ENCODE results near the gene PFAS.

Gene PFAS

DNA sequence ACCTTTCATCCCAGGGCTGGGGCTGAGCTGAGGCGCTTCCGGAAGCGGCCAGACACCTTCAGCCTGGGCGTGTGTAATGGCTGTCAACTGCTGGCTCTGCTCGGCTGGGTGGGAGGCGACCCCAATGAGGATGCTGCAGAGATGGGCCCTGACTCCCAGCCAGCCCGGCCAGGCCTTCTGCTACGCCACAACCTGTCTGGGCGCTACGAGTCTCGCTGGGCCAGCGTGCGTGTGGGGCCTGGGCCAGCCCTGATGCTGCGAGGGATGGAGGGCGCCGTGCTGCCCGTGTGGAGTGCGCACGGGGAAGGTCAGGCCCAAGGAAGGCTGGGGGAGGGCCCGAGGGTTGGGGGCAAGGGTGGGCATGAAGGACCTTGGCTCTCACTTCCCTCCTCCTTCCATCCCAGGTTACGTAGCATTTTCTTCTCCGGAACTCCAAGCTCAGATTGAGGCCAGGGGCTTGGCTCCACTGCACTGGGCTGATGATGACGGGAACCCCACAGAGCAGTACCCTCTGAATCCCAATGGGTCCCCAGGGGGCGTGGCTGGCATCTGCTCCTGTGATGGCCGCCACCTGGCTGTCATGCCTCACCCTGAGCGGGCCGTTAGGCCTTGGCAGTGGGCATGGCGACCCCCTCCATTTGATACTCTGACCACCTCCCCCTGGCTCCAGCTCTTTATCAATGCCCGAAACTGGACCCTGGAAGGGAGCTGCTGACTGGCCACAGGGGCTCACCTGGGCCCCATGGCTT, 19.6 kb downstream of the PFAS start:
- no peak for DNase-seq (ENCODE audit: low spot score)

DNA sequence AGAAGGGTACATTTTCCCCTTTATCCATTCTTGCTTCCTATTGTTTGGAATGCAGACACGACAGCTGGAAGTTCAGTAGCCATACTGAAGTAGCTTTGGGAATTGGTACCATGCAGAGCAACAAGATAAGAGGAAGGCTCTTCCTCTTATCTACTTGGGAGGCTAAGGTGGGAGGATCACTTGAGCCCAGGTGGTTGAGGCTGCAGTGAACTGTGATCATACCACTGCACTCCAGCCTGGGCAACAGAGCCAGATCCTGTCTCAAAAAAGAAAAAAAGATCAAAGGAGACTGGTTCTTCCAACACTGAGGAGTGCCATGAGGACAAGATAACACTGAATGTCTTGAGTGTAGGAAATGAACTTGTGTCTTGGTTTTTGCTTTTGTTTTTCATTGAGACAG, 23.3 kb downstream of the PFAS start:
- no peak for DNase-seq (ENCODE audit: low spot score)

- DNase-seq (ENCODE audit: low spot score) = peak; percentile 73
These were observed 24.9 kb downstream of the PFAS start for GRCh38 chr17:8273884-8274444.

DNA sequence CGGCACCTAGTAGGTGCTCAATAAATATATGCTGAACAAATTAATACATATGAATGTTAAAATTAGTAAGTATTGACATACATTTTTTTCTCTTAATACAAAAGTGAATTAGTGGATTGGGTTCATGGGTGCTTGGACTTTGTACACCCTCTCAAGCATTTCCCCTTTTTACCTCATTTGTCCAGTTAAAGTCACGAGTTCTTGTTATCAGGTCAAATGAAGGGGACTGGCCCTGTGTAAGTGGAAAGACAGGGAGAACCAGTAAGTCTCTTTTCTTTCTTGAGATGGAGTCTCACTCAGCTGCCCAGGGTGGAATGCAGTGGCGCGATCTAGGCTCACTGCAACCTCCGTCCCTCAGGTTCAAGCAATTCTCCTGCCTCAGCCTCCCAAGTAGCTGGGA, 25.7 kb downstream of the PFAS start:
- DNase-seq (ENCODE audit: low spot score) = no peak

DNA sequence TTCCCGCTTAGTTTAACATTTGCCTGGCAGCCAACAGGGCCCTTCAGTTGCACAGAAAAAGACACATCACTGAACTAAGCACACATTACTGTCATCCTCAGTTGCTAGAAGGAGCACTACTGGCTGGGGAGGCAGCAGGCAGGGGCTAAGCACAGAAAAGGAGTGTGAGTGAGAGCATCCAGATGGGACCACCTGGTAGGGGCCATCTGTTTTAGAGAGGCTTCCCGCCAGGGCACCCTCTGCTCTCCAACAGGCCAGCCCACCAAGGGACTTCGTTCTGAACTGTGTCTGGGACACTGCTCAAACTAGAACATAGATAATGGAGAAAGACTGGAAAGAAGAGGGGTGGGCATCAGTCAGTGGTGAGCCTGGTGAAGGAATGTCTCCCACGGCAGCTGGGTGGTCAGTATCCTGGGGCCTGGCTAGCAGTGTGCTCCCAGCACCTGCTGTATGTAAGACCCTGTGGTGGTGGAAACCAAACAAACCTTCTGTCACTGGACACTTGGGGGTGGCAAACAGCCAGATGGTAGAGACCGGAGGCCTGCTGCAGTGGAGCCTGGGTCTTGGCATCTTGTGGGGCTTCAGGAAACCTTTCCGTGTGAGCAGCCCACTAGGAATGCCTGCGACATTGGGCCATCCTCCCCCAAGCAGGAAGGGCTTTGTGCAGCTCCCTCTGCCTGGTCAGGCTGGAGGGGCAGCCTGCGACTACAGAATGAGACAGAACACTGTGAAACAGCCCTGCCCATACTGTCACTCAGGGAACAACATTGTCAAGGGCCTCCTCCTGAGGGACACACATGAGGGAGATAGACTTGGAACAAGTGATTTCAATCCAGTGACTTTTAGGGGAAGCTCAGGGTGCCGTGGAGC, 26.6 kb downstream of the PFAS start:
- no peak for DNase-seq (ENCODE audit: low spot score)

DNA sequence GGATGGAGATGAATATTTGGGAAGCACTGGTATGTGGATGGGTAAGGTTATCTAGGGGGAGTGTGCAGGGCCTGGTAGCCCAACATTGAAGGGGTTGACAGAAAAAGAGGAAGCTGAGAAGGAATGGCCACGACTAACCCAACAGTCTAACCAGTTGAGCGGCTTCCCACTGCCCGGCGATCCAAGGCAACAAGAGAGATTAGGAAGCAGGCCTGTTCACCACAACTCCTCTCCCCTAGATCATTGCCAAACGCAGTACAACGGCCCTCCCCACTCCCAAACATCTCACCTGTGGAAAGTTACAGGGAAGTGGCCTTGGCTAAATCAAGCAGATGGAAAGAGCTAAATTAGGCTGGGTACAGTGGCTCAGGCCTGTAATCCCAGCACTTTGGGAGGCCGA, 28.2 kb downstream of the PFAS start:
- DNase-seq (ENCODE audit: low spot score) = no peak

- no peak for DNase-seq (ENCODE audit: low spot score)
These were observed 33.3 kb downstream of the PFAS start for GRCh38 chr17:8282345-8282744.

GRCh38 chr17:8283356-8283755, 34.3 kb downstream of the PFAS start:
- DNase-seq (ENCODE audit: low spot score) = no peak

GRCh38 chr17:8284126-8284525, 35.0 kb downstream of the PFAS start:
- DNase-seq (ENCODE audit: low spot score) = no peak

DNA sequence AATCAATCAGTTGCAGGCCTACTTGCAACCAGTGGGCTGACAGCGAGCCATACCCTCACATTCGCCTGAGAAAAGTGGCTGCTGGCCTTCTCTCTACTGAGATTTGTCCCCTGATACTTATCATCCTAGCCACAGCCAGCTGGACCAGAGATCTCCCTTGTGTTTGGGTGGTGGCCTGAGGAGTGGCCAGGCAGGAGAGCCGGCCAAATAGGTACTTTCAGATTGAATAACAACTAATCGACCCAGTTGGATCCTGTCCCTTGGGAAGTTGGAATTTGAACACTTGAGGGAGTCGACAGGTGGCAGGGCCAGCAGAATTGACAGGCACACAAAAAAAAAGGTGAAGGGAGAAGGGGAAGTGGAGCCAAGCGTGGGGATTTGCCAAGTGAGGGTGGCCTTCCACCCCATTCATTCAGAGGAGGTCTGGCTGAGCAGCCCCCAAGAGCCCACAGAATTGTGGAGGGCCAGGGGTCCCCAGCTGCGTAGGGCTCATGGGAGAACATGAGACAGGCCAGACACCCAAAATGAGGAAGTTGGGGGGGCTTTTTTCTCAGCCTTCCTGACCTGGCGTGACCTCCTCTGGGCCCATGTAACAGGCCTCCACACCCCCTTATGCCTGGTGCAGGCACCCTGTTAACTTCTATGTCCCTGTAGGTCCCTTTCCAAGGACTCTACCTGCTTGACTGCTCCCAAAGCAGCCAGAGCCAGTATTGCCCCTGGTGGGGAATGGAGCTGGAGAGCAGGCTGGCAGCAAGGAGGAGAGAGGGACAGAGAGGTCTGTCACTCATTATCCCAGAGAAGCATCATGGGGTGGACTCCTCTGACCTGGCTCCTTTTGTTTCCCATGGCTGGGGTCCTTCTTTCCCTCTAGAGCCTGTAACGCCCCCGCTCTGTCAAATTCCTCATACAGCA, 36.4 kb downstream of the PFAS start:
- DNase-seq (ENCODE audit: low spot score) = no peak

DNA sequence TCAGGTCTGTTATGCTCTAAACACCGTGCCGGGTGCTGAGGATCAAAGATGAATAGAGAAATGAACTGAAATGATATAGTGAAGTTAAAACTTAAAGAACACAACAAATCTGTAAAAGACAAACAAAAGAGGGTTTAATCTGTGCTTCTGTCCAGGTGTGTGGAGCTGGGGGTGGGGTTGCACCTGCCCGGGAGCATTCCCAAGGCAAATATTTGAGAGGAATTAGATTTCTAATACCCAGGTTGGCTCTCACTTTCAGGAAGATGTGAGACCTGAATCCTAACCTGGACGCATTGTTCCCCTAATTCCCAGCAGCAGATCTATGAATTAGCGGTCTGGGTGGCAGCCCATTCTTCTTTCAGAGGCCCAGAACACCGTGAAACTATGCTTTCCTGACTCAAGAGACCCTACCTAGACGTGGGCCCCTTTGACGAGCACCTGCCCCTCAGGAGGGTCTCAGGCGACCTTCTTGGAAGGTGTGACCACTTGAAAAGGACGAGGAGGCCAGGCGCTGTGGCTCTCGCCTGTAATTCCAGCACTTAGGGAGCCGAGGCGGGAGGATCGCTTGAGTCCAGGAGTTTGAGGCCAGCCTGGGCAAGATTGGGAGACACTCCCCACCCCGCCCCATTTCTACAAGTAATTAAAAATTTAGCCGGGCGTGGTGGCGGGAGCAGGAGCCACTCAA, 38.7 kb downstream of the PFAS start:
- DNase-seq (ENCODE audit: low spot score) = no peak

- peak; percentile 80 for DNase-seq (ENCODE audit: low spot score)
These were observed 39.4 kb downstream of the PFAS start, which contains the start of gene RANGRF for GRCh38 chr17:8288336-8289102. Gene RANGRF, plus strand, starts transcription at chr17:8288670. Its CDS starts 119 bp downstream, at chr17:8288789.

GRCh38 chr17:8289103-8289397, 40.0 kb downstream of the PFAS start:
- no peak for DNase-seq (ENCODE audit: low spot score)

- peak; percentile 35 for DNase-seq (ENCODE audit: low spot score)
These were observed 41.0 kb downstream of the PFAS start for GRCh38 chr17:8290043-8290442.

GRCh38 chr17:8292639-8293395, 43.7 kb downstream of the PFAS start:
- DNase-seq (ENCODE audit: low spot score) = no peak

- no peak for DNase-seq (ENCODE audit: low spot score)
These were observed 45.3 kb downstream of the PFAS start for GRCh38 chr17:8294361-8294760.

- DNase-seq (ENCODE audit: low spot score) = no peak
These were observed 45.8 kb downstream of the PFAS start for GRCh38 chr17:8294814-8295316.

DNA sequence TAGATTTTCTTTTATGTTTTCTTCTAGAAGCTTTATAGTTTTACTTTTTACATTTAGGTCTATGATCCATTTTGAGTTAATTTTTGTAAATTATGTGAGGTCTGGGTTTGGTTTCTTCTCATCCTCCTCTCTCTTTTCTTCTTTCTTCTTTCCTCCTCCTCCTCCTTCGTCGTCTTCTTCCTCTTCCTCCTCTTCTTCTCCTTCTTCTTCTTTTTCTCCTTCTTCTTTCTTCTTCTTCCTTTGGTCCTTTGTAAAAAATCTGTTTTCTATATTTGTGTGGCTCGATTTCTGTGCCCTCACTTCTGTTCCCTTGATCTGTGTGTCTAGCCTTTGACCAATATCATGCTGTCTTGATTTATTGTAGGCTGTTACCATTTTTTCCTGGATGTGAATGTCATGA, 51.1 kb downstream of the PFAS start:
- DNase-seq (ENCODE audit: low spot score) = no peak

DNA sequence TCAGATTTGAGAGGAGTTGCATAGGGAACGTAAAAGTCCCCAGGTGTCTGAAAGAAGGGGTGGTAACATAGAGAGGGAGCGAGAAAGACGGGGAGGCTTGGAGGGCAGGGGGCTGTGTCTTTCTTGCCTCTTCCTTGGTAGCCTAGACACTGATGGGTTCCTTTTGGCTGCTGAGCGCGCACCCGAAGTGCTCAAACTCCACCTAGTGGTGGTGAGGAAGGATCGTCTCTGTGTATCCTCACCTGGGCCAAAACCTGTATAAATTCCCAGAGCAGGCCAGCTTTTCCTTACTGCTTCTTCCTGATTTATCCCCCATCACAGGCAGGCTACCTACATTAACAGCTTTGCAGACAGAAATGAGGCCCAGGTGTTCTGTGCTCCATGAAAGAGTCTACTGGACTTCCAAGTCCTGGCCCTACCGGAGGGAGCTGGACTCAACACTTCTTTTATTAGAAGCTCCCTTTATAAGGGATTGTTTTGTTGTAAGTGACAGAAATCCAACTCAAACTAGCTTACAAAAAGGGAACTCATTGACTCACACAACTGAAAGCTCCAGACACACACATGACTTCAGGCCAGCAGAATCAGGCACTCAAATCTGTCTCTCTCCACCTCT, 51.6 kb downstream of the PFAS start:
- peak; percentile 79 for DNase-seq (ENCODE audit: low spot score)
